NCI-H2029 treated with DMSO at 0.1 percent for 48 hours (cell line): ENCODE data around the gene SYTL3.
A peak's percentile ranks its signal among the peaks of the same experiment; 100 is the strongest.
"Not testable (repeated sequence)": the region's sequence is repeated elsewhere in the genome, so short reads cannot be mapped to it uniquely, and the experiment has no call there.

ENCODE experiments used
- DNase-seq: peaks from one replicate; lab custom pipeline; 2025; lab: John Stamatoyannopoulos, UW

The SYTL3 gene

DNA sequence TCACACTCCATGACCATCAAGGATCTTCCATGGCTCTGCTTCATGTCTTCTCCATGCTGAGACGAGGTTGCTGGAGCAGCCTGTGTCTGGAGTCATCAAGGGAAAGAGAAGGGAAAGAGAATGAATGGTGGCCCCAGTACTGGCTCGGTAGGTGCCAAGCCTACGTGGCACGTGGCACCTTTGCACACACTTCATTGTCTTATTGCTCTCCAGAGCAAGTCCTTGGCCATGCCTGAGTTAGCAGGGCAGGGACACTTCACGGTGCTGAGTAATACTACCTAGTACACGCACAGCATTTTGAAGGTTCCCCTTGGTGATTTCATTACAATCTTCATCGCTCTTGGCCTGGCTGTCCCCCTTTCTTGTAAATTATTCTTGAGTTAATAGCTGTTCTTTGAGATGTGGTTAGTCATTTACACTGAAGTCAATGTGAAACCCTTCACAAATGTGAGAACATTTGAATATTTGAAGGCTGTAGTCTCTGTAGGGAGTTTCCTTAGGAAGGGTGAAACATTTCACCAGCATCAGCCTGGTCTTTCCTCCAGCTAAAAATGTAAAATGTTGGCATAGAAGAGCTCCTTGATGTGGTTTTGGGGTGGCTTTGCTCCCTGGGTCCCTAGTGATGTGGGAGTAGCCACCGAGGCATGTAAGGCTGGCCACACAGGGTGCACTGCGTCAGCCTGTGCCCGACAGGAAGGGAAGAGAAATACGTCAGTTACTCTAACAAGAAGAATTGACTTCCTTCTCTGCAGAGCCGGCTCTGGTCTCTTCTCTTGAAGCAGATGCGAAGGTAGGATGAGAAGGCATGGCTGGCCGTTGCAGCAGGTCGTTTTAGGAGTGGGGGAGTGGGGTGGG, at the start of gene SYTL3:
Gene SYTL3, plus strand, starts transcription at position 766 of the 855 bp plus-strand sequence. CDS start 13,215 bp downstream, outside the sequence.
- peak; percentile 74 for DNase-seq

- DNase-seq, result no peak
Measured at GRCh38 chr6:158603261-158604047, 46.4 kb upstream of the SYTL3 start.

GRCh38 chr6:158604048-158604406, 45.8 kb upstream of the SYTL3 start:
- no peak for DNase-seq

- peak; percentile 26 for DNase-seq
Measured at GRCh38 chr6:158605266-158605878, 44.5 kb upstream of the SYTL3 start.

DNA sequence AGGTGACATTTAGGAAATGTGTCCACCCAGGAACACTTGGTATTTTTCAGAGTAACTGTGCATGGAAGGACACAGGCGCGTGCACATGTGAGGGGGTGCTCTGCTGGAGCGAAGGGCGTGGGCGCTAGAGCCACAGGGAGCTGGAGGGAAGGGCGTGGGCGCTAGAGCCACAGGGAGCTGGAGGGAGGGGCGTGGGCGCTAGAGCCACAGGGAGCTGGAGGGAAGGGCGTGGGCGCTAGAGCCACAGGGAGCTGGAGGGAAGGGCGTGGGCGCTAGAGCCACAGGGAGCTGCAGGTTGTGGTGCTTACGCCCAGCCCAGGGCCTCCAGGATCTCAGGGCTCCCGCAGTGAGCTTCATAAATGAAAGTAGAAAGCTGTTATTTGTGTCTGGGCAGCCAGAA, 43.8 kb upstream of the SYTL3 start:
- not testable (repeated sequence) for DNase-seq

DNA sequence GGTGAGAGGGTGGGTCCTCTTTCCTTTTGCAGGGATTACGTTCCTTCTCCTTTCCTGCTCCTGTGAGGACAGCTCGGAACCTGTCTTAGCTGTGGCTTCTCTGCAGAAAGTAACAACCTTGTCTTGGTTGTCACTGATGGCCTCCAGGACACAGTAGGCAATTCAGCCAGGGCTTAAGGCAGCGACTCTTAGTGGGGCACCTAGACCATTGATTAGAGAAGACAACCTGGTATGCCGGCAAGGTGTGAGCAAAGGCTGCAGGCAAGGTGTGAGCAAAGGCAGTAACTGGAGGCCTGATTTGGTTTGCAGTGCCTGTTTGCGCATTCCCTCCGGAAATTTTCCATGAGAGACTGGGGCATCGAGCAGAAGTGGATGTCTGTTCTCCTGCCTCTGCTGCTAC, 42.9 kb upstream of the SYTL3 start:
- DNase-seq, result no peak

GRCh38 chr6:158607411-158608170, 42.3 kb upstream of the SYTL3 start:
- DNase-seq, result no peak

GRCh38 chr6:158608221-158608620, 41.6 kb upstream of the SYTL3 start:
- DNase-seq, result no peak

- DNase-seq, result no peak
Measured at GRCh38 chr6:158609455-158610155, 40.2 kb upstream of the SYTL3 start.

GRCh38 chr6:158610319-158610968, 39.4 kb upstream of the SYTL3 start:
- no peak for DNase-seq

- DNase-seq, result no peak
Measured at GRCh38 chr6:158611039-158611438, 38.8 kb upstream of the SYTL3 start.

DNA sequence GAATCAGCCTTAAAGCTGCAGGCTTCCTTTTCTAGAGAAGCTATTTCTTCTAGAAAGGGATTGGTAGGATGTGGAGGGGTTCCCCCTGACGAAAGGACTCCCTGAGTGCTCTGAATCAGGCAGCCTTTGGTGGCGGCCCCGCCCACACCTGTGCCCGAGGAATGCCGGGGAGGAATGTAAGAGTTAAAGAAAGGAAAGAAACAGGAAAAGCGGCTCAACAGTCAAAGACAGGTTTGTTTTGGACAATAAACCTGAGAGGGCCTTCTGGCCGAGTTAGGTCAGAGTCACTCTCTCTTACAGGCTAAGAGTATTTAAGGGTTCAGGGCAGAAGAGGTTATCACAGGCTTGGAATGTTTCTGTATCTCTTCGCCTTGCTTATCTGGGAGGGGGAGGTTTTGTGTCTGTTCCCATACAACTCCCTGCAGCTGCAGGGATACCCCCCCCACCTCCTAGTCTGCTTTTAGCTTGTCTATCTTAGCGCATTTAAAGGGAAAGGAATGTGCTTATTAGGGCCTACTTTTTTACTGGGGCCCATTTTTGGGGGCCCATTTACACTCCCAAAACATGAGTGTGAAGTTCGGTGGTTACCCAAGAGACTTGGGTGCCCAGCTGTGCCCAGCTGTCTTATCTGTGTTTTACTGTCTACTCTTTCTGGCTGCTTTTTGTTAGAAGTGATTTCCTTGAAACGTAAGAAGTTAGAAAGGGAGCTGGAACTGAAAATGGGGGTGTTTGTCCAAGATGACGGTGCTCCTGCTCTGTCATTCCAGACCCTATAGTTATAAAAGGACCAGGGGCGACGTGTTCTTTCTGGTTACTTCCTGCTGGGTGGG, 38.1 kb upstream of the SYTL3 start:
- DNase-seq, result no peak

GRCh38 chr6:158614606-158615005, 35.2 kb upstream of the SYTL3 start:
- not testable (repeated sequence) for DNase-seq

DNA sequence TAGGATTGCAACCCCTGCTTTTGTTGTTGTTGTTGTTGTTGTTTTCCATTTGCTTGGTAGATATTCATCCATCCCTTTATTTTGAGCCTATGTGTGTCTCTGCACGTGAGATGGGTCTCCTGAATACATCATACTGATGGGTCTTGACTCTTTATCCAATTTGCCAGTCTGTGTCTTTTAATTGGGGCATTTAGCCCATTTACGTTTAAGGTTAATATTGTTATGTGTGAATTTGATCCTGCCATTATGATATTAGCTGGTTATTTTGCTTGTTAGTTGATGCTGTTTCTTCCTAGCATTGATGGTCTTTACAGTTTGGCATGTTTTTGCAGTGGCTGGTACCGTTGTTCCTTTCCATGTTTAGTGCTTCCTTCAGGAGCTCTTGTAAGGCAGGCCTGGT, 31.6 kb upstream of the SYTL3 start:
- not testable (repeated sequence) for DNase-seq

- no peak for DNase-seq
Measured at GRCh38 chr6:158619922-158620801, 29.7 kb upstream of the SYTL3 start.

DNA sequence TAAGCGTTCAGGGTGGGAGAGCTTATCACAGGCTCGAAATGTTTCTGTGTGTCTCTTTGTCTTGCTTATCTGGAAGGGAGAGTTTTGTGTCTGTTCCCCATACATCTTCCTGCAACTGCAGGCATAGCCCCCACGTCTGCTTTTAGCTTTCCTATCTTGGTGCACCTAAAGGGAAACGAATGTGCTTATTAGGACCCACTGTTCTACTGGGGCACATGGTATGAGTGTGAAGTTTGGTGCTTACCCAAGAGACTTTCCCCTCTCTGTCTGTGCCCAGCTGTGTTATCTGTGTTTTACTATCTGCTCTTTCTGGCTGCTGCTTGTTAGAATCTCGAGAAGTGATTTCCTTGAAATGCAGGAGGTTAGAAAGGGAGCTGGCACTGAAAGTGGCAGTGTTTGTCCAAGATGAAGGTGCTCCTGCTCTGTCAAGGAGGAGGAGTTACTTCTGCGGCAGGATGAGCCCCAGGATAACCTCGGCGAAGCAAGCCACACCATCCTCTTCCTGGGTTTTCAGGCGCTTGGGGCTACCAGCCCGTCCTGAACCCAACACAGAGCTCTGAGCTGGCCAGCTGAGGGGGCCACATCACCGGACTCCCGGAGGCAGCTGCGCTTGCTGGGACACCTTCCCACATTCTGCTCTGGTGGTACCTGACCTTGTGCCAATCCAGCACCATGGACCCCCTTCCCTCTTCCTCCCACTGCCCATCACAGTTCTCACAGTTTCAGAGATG, 28.7 kb upstream of the SYTL3 start:
- DNase-seq, result no peak

DNA sequence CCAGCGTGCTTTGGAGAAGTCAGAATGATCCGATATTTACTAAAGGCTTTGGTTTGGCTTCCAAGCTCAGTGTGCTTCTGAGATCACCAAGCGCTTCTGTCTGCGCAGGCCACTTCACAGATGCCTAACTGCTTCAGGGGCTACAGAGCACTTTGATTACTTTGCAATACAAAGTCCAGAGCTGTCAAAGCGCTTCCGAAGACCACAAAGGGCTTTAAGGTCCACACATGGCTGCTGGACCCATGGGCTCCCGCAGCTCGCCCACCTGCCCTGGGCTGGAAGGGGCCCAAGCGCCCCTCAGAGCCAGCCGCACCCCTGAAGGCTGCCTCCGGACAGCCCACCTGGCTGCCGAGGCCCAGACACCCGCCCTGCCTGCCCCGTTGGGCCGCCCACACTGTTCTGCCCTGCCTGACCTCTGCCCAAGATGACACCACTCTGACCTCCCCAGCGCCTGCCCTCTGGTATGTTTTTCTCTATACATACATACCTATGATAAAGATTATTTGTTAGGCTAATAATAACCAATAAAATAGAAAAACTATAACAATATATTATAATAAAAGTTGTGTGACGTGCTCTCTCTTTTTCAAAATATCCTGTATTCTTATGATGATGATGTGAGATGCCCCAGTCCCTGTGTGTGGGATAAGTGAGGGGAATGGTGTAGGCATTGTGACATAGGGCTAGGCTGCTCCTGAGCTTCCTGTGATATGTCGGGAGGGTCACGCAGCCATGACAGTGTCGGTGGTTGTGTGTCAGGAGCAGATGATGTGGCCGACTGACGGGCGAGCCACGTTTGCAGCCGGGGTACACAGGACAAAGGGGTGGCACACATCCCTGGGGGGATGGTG, 27.9 kb upstream of the SYTL3 start:
- no peak for DNase-seq
